ENCODE measurements around the gene ZNF746. TPM values are rescaled to one million over a fixed set of nuclear protein-coding genes. Genes with fewer than 3 reads are reported as not detected.
A peak's percentile ranks its signal among the peaks of the same experiment; 100 is the strongest.

The ZNF746 gene
- total and polyA plus RNA-seq, 9 of the 15 experiments (the other 6 are each of a cell fraction or from before 2014, with no cell fraction given): 1.7 to 31.6 (median 13.3) TPM

- no peak for TF ChIP-seq ELF1 (tag; IDR thresholded peaks at IDR 0.05)
- no peak for TF ChIP-seq DIDO1 (tag; IDR thresholded peaks at IDR 0.05; ENCODE audit: low read depth)
- no peak for TF ChIP-seq RHOXF2B (CRISPR knock-in tag; conservative IDR thresholded peaks at IDR 0.05)
- no peak for TF ChIP-seq RNF219 (CRISPR knock-in tag; IDR thresholded peaks at IDR 0.05)
- TF ChIP-seq HMGN3 (IDR thresholded peaks at IDR 0.05; ENCODE audit: borderline replicate concordance, extremely low read depth, insufficient read length, low read depth, low read length): peak; percentile 63
- TF ChIP-seq CEBPG (CRISPR knock-in tag; IDR thresholded peaks at IDR 0.05): no peak
- TF ChIP-seq CEBPG (tag; conservative IDR thresholded peaks at IDR 0.05 in 1 of 2, IDR thresholded peaks at IDR 0.05 in 1 of 2): no peak
- no peak for TF ChIP-seq STAT5B (CRISPR knock-in tag; IDR thresholded peaks at IDR 0.05)
- TF ChIP-seq CC2D1A (IDR thresholded peaks at IDR 0.05): no peak
- TF ChIP-seq TAF1 (IDR thresholded peaks at IDR 0.05; ENCODE audit: control insufficient read depth, extremely low read depth, insufficient read depth, low read length, severe bottlenecking): peak; percentile 94
- TF ChIP-seq ATF1 (CRISPR knock-in tag; IDR thresholded peaks at IDR 0.05): no peak
- peak; percentile 76 for TF ChIP-seq ATF1 (tag; IDR thresholded peaks at IDR 0.05)
- peak; percentile 4 for TF ChIP-seq SP2 (IDR thresholded peaks at IDR 0.05; ENCODE audit: extremely low read depth, low read depth, low read length, poor library complexity, severe bottlenecking)
- no peak for TF ChIP-seq PTTG1 (tag; IDR thresholded peaks at IDR 0.05; ENCODE audit: low read depth)
- TF ChIP-seq POLR3A (IDR thresholded peaks at IDR 0.05; ENCODE audit: borderline replicate concordance, extremely low read depth, insufficient read depth, insufficient read length): no peak
- TF ChIP-seq RBM17 (IDR thresholded peaks at IDR 0.05; ENCODE audit: borderline replicate concordance, low read depth, low read length): no peak
- TF ChIP-seq IRF2 (CRISPR knock-in tag; IDR thresholded peaks at IDR 0.05): no peak
- TF ChIP-seq ZNF134 (CRISPR knock-in tag; conservative IDR thresholded peaks at IDR 0.05): no peak
- TF ChIP-seq TBP (optimal IDR thresholded peaks at IDR 0.05; ENCODE audit: low read depth, low read length): peak; percentile 89
- TF ChIP-seq ZC3H11A (IDR thresholded peaks at IDR 0.05; ENCODE audit: low read depth, low read length): no peak
- no peak for TF ChIP-seq TEAD2 (tag; IDR thresholded peaks at IDR 0.05)
- TF ChIP-seq ETS1 (conservative IDR thresholded peaks at IDR 0.05; ENCODE audit: control insufficient read depth, low read depth, low read length): 0 out of 2 replicates have a peak, but pooled peaks have one; percentile 40
- TF ChIP-seq NFIC (IDR thresholded peaks at IDR 0.05): peak; percentile 71
- TF ChIP-seq HOMEZ (CRISPR knock-in tag; IDR thresholded peaks at IDR 0.05): peak; percentile 63; the same call in 1 of the 2 replicates
Observed at GRCh38 chr7:149460493-149461277, 36.9 kb downstream of the ZNF746 start, which contains the start of gene ZNF777 (continued).

Data from K562 (cell line).